HG03378 (cell line): ENCODE measurements around the gene MBP.
"Not testable (repeated sequence)": the region's sequence is repeated elsewhere in the genome, so short reads cannot be mapped to it uniquely, and the experiment has no call there.

ENCODE experiments used
- ATAC-seq: cut with Tn5 transposase; IDR thresholded peaks from one replicate; pipeline ENCODE4 v1.9.1; 2021; ENCODE audit warnings: mild to moderate bottlenecking, moderate library complexity; ENCODE audit not compliant: unreplicated experiment

The MBP gene

GRCh38 chr18:77032181-77032701 lies 100.3 kb downstream of the MBP start:
- no peak for ATAC-seq

GRCh38 chr18:77031662-77032061 lies 100.9 kb downstream of the MBP start:
- ATAC-seq = no peak

GRCh38 chr18:77030201-77030600 lies 102.4 kb downstream of the MBP start:
- no peak for ATAC-seq

DNA sequence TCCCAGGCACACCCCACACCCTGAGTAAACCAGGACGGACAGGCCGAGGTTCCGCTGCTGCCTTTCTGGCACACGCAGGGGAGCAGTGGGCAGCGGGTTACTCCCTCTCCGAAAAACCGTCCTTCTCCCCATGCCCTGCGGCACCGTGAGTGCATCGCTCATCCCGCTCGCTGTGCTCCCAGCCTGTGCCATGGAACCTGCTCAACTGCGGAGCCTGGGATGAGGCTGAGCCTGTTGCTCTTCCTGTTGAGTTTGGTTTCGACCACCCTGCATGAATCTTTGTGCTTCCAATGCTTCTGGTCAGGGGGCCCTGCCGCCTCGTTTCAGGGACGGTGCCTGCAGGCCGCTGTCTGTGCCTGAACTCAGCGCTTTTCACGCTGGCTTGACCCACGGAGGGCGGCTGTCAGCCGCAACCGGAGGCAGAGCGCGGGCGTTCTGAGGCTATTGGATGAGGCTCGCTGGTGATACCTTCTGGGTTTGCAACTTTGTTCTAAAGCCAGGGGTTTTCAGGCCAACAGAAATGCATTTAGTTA lies 106.7 kb downstream of the MBP start:
- ATAC-seq = no peak

DNA sequence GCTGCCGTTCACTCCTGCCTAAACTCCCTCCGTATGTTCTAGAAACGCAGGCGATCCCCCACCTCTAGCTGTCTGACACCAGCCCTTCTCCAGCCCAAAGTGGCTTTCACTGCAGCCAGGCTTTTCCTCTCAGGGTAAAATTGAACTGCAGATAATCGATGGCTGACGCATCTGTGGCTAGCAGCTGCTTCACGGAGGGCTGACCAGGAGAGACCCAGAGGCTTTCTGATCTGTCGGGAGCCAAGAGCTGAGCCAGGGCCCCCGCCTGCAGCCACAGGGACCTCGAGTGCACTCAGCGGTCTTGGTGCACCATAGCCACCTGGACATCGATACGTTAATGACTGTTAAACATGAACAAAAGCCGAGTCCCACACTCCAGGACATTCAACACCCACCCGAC lies 107.5 kb downstream of the MBP start:
- no peak for ATAC-seq

GRCh38 chr18:77024476-77024875 lies 108.1 kb downstream of the MBP start:
- ATAC-seq = no peak

- ATAC-seq = no peak
Observed at GRCh38 chr18:77023102-77023782, 109.3 kb downstream of the MBP start.

DNA sequence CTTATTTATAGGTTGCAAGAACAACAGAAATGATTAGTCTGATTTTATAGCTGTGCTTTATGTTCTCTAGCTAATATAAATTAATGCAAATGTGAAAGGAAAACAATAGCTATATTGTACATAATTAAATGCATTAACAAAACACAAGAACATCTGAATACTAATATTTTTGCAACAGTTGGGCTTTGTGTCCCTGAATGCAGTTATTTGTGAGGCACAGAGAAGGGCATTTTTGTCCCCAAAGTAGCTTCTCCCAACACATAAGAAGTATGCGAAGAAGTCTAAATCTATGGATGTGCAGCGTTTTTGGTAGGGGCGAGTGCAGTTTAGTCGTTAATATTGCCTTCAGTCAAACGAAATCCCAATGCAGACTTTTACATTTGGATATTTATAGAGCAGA lies 110.0 kb downstream of the MBP start:
- no peak for ATAC-seq

DNA sequence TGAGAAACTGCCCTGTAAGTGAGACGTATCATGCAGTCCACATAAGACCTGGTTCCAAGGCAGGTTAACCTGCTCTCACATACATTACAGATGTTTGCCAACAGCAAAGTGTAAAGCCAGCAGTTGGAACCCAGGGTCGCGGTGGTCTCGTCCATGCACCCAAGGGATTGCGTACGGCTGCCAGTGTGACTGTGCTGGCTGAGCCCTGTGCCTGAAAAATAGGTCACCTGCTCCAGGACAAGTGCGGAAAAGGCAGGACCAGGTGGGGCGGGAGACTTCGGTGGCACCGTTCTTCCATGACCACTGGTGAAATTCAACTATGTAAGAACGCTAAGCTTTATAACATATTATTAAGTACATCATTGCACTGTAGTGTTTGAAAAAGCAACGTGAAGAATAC lies 110.5 kb downstream of the MBP start:
- no peak for ATAC-seq

DNA sequence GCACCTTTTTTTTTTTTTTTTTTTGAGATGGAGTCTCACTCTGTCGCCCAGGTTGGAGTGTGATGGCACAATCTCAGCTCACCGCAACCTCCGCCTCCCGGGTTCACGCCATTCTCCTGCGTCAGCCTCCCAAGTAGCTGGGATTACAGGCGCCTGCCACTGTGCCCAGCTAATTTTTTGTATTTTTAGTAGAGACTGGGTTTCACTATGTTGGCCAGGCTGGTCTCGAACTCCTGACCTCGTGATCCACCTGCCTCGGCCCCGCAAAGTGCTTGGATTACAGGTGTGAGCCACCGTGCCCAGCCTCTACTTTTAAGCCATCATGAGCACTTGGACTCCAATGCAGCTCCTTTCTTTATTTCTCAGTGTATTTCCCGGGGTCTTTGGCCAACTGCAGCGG lies 111.1 kb downstream of the MBP start:
- not testable (repeated sequence) for ATAC-seq

GRCh38 chr18:77021075-77021474 lies 111.5 kb downstream of the MBP start:
- ATAC-seq = no peak

DNA sequence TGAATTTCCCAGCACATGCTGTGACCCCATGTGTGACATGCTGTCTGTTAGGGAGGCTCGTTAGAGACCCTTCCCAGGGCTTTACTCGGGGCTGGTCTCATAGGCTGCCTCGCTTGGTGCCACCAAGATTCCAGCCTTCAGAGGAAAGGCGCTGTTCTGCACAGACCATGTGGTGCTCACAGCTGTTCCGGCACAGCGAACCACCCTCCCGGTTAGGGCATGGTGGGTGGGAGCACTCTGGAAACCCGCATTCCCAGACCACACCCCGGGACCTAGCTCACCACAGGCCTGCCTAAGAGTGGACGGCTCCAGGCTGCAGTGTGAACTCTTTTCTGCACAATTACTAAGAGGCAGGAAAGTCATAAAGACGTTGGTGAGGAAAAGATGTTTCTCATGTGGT lies 112.0 kb downstream of the MBP start:
- no peak for ATAC-seq

DNA sequence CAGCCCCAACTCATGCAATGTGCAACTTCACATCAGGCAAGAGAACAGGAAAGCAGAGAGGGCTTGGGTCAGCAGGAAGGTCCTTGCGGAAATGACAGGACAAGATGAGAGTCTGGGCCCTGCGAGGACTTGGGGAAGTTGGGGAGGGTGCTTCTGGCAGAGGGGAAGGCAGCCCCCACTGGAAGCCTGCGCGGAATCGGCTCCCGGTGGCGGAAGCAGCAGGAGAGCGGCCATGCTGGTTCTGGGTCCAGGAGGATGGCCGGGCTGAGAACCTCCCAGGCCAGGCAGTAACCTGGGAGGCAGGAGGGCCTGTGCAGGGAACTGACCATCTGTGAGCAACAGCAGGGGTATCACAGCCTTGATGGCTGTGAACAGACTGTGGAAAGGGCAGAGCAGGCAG lies 112.9 kb downstream of the MBP start:
- ATAC-seq = no peak

DNA sequence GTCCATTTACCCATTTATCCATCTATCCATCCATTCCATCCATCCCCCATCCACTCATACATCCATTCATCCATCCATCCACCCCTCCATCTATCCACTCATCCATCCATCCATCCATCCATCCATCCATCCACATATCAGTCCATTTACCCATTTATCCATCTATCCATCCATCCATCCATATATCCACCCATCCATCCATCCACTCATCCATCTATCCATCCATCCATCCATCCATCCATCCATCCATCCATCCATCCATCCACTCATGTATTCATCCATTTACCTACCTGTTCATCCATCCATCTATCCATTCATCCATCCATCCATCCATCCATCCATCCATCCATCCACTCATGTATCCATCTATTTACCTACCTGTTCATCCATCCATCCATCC lies 113.9 kb downstream of the MBP start:
- not testable (repeated sequence) for ATAC-seq

GRCh38 chr18:77017355-77017754 lies 115.2 kb downstream of the MBP start:
- no peak for ATAC-seq

- ATAC-seq = no peak
Observed at GRCh38 chr18:77016936-77017335, 115.6 kb downstream of the MBP start.

DNA sequence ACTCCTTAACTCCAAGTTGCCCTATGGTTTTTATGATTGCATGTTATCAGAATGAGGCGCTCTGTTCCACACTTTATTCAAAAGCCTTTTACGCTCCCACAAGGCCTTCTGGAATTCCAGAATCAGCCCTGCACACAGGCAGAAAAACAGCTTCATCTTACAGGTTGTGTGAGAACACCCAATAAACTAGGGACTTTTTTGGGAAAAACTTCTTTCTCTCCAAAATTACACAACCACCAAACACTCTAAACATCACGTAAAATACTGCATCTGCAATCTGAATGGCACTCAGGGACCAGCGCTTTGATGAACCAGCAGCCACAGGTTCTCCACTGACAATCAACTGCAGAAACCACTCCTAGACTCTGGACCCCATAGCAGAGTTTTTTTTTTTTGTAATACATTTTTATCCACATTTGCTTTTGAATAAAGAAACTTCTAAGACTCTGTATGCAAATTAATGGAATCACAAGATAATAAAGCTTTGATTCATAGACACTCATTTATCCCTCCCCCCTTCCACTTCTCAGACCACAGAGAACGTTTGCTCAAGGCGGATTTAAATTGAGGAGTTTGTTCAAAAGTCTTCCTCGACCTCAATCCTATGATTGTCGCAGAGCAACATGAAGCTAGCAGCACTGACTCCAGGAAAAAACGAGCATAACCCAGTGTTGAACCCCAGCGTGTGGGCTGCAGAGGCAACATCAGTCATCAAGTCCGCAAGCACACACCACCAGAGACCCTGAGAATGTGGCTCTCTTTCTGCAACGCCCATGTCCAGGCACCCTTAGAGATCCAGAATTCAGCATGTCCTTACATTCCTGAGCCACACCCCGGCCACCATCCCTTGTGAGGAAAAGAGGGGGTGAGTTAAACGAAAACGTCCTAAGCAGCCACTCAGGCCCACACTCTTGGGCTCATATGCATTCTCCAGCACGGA lies 116.5 kb downstream of the MBP start:
- no peak for ATAC-seq

DNA sequence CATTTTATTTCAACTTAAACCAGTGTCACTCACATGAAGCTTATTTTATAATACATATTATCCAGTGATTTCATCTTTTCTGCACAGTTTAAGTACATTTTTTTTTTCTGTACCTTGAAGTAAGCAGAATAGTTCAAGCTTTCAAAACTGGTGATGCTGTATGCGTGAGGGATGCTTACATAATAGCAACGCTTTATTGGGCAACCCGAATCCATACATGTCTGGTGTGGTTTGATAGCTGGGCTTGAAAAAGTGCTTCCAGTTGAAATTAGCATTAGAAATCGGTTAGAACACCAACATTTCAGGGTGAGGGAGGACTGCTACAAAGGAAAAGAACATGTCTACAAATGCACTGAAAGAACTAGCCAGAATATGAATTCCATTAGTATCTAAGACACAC lies 117.4 kb downstream of the MBP start:
- ATAC-seq = no peak

GRCh38 chr18:77014538-77014937 lies 118.0 kb downstream of the MBP start:
- ATAC-seq = no peak

DNA sequence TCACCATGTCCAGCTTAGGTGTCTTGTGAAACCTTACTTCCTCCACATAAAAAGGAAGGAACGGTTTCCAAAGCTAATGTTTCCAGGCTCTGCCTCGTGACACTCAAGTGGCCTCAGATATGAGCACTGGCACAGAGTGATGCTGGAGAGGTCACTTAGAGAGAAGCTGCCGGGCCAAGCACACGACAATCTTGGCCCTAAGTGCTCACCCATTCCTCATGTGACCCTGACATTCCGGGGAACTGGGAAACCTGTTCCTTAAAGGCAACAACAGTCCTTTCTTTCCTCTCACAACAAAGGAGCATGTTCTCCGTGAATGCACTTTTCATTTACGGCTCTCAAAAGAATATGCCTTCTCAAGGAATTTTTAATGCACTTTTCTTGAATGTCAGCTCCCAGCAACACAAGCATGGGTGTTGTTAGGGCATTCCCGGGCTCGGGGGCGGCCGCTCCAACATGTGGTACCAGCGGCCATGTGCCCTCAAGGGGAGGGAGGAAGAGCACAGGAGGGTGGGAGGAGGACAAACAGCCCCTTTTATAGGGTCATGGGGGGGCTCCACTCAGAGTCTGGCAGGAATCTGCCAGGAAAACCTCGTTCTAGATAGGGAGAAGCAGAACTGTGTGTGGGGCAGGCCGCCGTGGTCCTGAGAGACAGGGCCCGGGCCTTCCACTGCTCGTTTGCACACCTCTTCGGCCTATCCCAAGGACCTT lies 118.6 kb downstream of the MBP start:
- no peak for ATAC-seq
